Calu3 (cell line): Measurements from ENCODE around the gene URM1. TPM values are rescaled to one million over a fixed set of nuclear protein-coding genes. Genes with fewer than 3 reads are reported as not detected.
"Not testable (repeated sequence)": the region's sequence is repeated elsewhere in the genome, so short reads cannot be mapped to it uniquely, and the experiment has no call there.

Experiments used
- BruUV-seq: library from RNA; stranded (reverse); fragments of 400-500 nt; replicated peaks from 2 replicates; lab custom pipeline; 2021; lab: Mats Ljungman, UMichigan
- CTCF ChIA-PET: fragments of 300-600 bp; sonication (Branson Sonifier 250); formaldehyde crosslinking; loops from one replicate; lab custom pipeline; 2022; ENCODE audit warnings: antibody characterized with exemption; lab: Charles Lee
- DNase-seq: peaks from one replicate; pipeline ENCODE4 v3.0.0; 2022
- H3K27ac Mint-ChIP-seq: one replicate; pipeline ENCODE4 v1.8.0; 2022; ENCODE audit warnings: mixed read lengths; ENCODE audit not compliant: unreplicated experiment
- H3K27me3 Mint-ChIP-seq: one replicate; pipeline ENCODE4 v1.8.0; 2022; ENCODE audit warnings: mixed read lengths; ENCODE audit not compliant: unreplicated experiment
- H3K36me3 Mint-ChIP-seq: one replicate; pipeline ENCODE4 v1.8.0; 2022; ENCODE audit warnings: mild to moderate bottlenecking, moderate library complexity, mixed read lengths; ENCODE audit not compliant: insufficient read depth, unreplicated experiment
- H3K4me1 Mint-ChIP-seq: one replicate; pipeline ENCODE4 v1.8.0; 2022; ENCODE audit warnings: mild to moderate bottlenecking, low read depth, mixed read lengths; ENCODE audit not compliant: unreplicated experiment
- H3K4me3 Mint-ChIP-seq: one replicate; pipeline ENCODE4 v1.8.0; 2022; ENCODE audit warnings: mild to moderate bottlenecking, low read depth, moderate library complexity, mixed read lengths; ENCODE audit not compliant: unreplicated experiment
- H3K9me3 Mint-ChIP-seq: one replicate; pipeline ENCODE4 v1.8.0; 2022; ENCODE audit warnings: low read depth, mixed read lengths; ENCODE audit not compliant: unreplicated experiment
- CTCF ChIP-seq: fragments of 200-600 bp; IDR thresholded peaks from one replicate; pipeline ENCODE4 v1.8.0; 2022; ENCODE audit warnings: antibody characterized with exemption; ENCODE audit not compliant: unreplicated experiment
- intact Hi-C: fragments of 100-400 bp; cut with micrococcal nuclease; formaldehyde crosslinking; loops from one replicate; pipeline ENCODE4 v1.10.0; 2022; ENCODE audit not compliant: unreplicated experiment
- total RNA-seq: library from RNA; stranded (reverse); gene quantifications from 2 replicates; pipeline ENCODE4 v1.2.3, GENCODE V29; 2022

The URM1 gene
- total RNA-seq, 1 experiment from 2014 or later = 38.6 TPM

- no peak for TF ChIP-seq CTCF
- Mint-ChIP-seq H3K36me3 (peaks cover 4% of the 10 kb centered on the region), H3K4me1 (no peaks in the 10 kb centered on the region), H3K27me3 (no peaks in the 10 kb centered on the region), H3K4me3 (no peak overlapping the region), H3K9me3 (no peaks in the 10 kb centered on the region), H3K27ac (no peak overlapping the region)
- intact Hi-C loops = no loop called here
- BruUV-seq = no TSS peak
- no peak for DNase-seq
- CTCF ChIA-PET = no interaction called here
These were observed 37.7 kb upstream of the URM1 start for GRCh38 chr9:128333451-128333869.

- no peaks in the 10 kb centered on the region for H3K27me3 Mint-ChIP-seq
- BruUV-seq = no TSS peak
- H3K4me1 Mint-ChIP-seq = no peaks in the 10 kb centered on the region
- TF ChIP-seq CTCF = no peak
- intact Hi-C loops = no loop called here
- peaks cover 8% of the 10 kb centered on the region for H3K36me3 Mint-ChIP-seq
- no peak overlapping the region for H3K4me3 Mint-ChIP-seq
- no peak for DNase-seq
- H3K9me3 Mint-ChIP-seq = no peaks in the 10 kb centered on the region
- H3K27ac Mint-ChIP-seq = no peak overlapping the region
- CTCF ChIA-PET = no interaction called here
These were observed 36.0 kb upstream of the URM1 start for GRCh38 chr9:128335161-128335560.

- H3K4me1 Mint-ChIP-seq = no peaks in the 10 kb centered on the region
- H3K9me3 Mint-ChIP-seq = no peaks in the 10 kb centered on the region
- no peak for TF ChIP-seq CTCF
- CTCF ChIA-PET = no interaction called here
- intact Hi-C loops = no loop called here
- no peak overlapping the region for H3K4me3 Mint-ChIP-seq
- H3K27ac Mint-ChIP-seq = no peak overlapping the region
- peaks cover 13% of the 10 kb centered on the region for H3K36me3 Mint-ChIP-seq
- H3K27me3 Mint-ChIP-seq = no peaks in the 10 kb centered on the region
- no peak for DNase-seq
- no TSS peak for BruUV-seq
These were observed 35.3 kb upstream of the URM1 start for GRCh38 chr9:128335914-128336313.

GRCh38 chr9:128337936-128338335 lies 33.2 kb upstream of the URM1 start:
- CTCF ChIA-PET = no interaction called here
- intact Hi-C loops = no loop called here
- Mint-ChIP-seq H3K4me1 (no peaks in the 10 kb centered on the region), H3K27me3 (no peaks in the 10 kb centered on the region), H3K9me3 (no peaks in the 10 kb centered on the region), H3K27ac (no peak overlapping the region), H3K4me3 (no peak overlapping the region), H3K36me3 (peaks cover 20% of the 10 kb centered on the region)
- no TSS peak for BruUV-seq
- no peak for TF ChIP-seq CTCF
- no peak for DNase-seq

- BruUV-seq, H3K27me3 Mint-ChIP-seq, intact Hi-C loops, DNase-seq, H3K9me3 Mint-ChIP-seq, H3K4me1 Mint-ChIP-seq, H3K27ac Mint-ChIP-seq: not testable (repeated sequence)
- CTCF ChIA-PET = interaction anchor here (0.6 kb wide), 1 partner anchor 45 kb away, joined by 3 read pairs; no protein-coding TSS in a partner anchor
- Mint-ChIP-seq H3K4me3 (peak overlapping the region; percentile 83), H3K36me3 (peaks cover 25% of the 10 kb centered on the region)
These were observed 32.1 kb upstream of the URM1 start for GRCh38 chr9:128338852-128339614.
